Fibroblast of the aortic adventitia (primary cell): Measurements from ENCODE around the gene ARHGAP6. TPM values are rescaled to one million over a fixed set of nuclear protein-coding genes. Genes with fewer than 3 reads are reported as not detected.

Experiments used
- DNase-seq: peaks from one replicate; pipeline ENCODE4 v3.0.0-alpha.2; 2010; ENCODE audit warnings: low read depth
- H3K4me3 ChIP-seq: 2 replicates; pipeline ENCODE4 v1.5.1; 2011; ENCODE audit warnings: low read depth, mild to moderate bottlenecking, control low read depth, low read length, moderate library complexity
- CTCF ChIP-seq: IDR thresholded peaks from 2 replicates; pipeline ENCODE4 v1.5.1; 2011; ENCODE audit warnings: mild to moderate bottlenecking, low read length, control low read depth, inconsistent platforms; ENCODE audit not compliant: insufficient read depth
- total RNA-seq: library from RNA; depleted of rRNA; stranded (reverse); fragments of >200 nt; gene quantifications from 2 replicates; pipeline ENCODE4 v1.2.3, GENCODE V29; 2012; ENCODE audit warnings: low replicate concordance

The ARHGAP6 gene
- total RNA-seq, 1 donor: 16.9 TPM

GRCh38 chrX:11189097-11189496, 476.6 kb downstream of the ARHGAP6 start:
- no peak for TF ChIP-seq CTCF
- no peak overlapping the region for H3K4me3 ChIP-seq
- no peak for DNase-seq

GRCh38 chrX:11188664-11189063, 477.1 kb downstream of the ARHGAP6 start:
- H3K4me3 ChIP-seq: no peak overlapping the region
- no peak for TF ChIP-seq CTCF
- DNase-seq: peak; percentile 1

GRCh38 chrX:11187001-11187400, 478.7 kb downstream of the ARHGAP6 start:
- TF ChIP-seq CTCF: no peak
- DNase-seq: no peak
- no peak overlapping the region for H3K4me3 ChIP-seq

GRCh38 chrX:11185861-11186260, 479.9 kb downstream of the ARHGAP6 start:
- no peak for TF ChIP-seq CTCF
- H3K4me3 ChIP-seq: no peak overlapping the region

GRCh38 chrX:11180571-11180970, 485.1 kb downstream of the ARHGAP6 start:
- TF ChIP-seq CTCF: no peak
- no peak overlapping the region for H3K4me3 ChIP-seq
- DNase-seq: no peak

More at GRCh38 chrX:11185861-11186260, 479.9 kb downstream of the ARHGAP6 start:
- DNase-seq: no peak

GRCh38 chrX:11172415-11172814, 493.3 kb downstream of the ARHGAP6 start:
- no peak for TF ChIP-seq CTCF
- DNase-seq: no peak
- no peak overlapping the region for H3K4me3 ChIP-seq

- no peak overlapping the region for H3K4me3 ChIP-seq
- TF ChIP-seq CTCF: no peak
- no peak for DNase-seq
Observed at GRCh38 chrX:11171956-11172355, 493.8 kb downstream of the ARHGAP6 start.
